Astrocyte of the spinal cord (primary cell): ENCODE results near the gene CCDC88C.
"Not testable (repeated sequence)": the region's sequence is repeated elsewhere in the genome, so short reads cannot be mapped to it uniquely, and the experiment has no call there.

Source experiments
- DNase-seq: peaks from one replicate; pipeline ENCODE4 v3.0.0; 2011; ENCODE audit warnings: low read depth, low spot score
- H3K4me3 ChIP-seq: 2 replicates; pipeline ENCODE4 v1.5.1; 2011; ENCODE audit warnings: low read depth, mild to moderate bottlenecking, low read length, moderate library complexity
- CTCF ChIP-seq: IDR thresholded peaks from 2 replicates; pipeline ENCODE4 v1.5.1; 2012; ENCODE audit warnings: low read depth, mild to moderate bottlenecking, low read length, inconsistent platforms
- in situ Hi-C: cut with HindIII; loops from 2 replicates; pipeline ENCODE4 v1.10.0; 2017; ENCODE audit warnings: low sequenced_read_pairs

CCDC88C gene

GRCh38 chr14:91412939-91413338 is 4.7 kb downstream of the CCDC88C start:
- in situ Hi-C loops, result no loop called here
- TF ChIP-seq CTCF, result no peak
- no peak overlapping the region for H3K4me3 ChIP-seq

GRCh38 chr14:91410771-91411536 is 6.7 kb downstream of the CCDC88C start:
- no peak overlapping the region for H3K4me3 ChIP-seq
- in situ Hi-C loops, result no loop called here
- TF ChIP-seq CTCF, result no peak
- no peak for DNase-seq

More at GRCh38 chr14:91412939-91413338, 4.7 kb downstream of the CCDC88C start:
- DNase-seq, result no peak

- in situ Hi-C loops, result no loop called here
- no peak overlapping the region for H3K4me3 ChIP-seq
- no peak for TF ChIP-seq CTCF
- no peak for DNase-seq
These were observed 7.5 kb downstream of the CCDC88C start for GRCh38 chr14:91409928-91410718.

GRCh38 chr14:91409240-91409639 is 8.4 kb downstream of the CCDC88C start:
- DNase-seq, H3K4me3 ChIP-seq, in situ Hi-C loops: not testable (repeated sequence)

GRCh38 chr14:91406982-91407381 is 10.6 kb downstream of the CCDC88C start:
- in situ Hi-C loops, result no loop called here
- no peak overlapping the region for H3K4me3 ChIP-seq
- TF ChIP-seq CTCF, result no peak
- DNase-seq, result no peak

- DNase-seq, result no peak
- no peak overlapping the region for H3K4me3 ChIP-seq
- TF ChIP-seq CTCF, result no peak
- in situ Hi-C loops, result no loop called here
These were observed 11.2 kb downstream of the CCDC88C start for GRCh38 chr14:91406451-91406850.
